PFSK-1 (cell line): ENCODE data around the gene PEX10.

ENCODE experiments used
- FOXP2 ChIP-seq: optimal IDR thresholded peaks from 2 replicates; pipeline ENCODE3; 2011; ENCODE audit warnings: borderline replicate concordance, control low read depth, inconsistent platforms; ENCODE audit not compliant: insufficient read depth; ENCODE audit errors: extremely low read length, extremely low read depth
- POLR2AphosphoS5 ChIP-seq: IDR thresholded peaks from 2 replicates; pipeline ENCODE4 v1.6.1; 2012; ENCODE audit warnings: low read depth, mild to moderate bottlenecking, control low read depth, low read length, moderate library complexity
- SIN3A ChIP-seq: IDR thresholded peaks from 2 replicates; pipeline ENCODE4 v1.6.1; 2012; ENCODE audit warnings: mild to moderate bottlenecking, low read length, moderate library complexity, borderline replicate concordance; ENCODE audit not compliant: insufficient read depth
- TAF1 ChIP-seq: IDR thresholded peaks from 2 replicates; pipeline ENCODE4 v1.6.1; 2012; ENCODE audit warnings: low read length, control low read depth, borderline replicate concordance; ENCODE audit not compliant: insufficient read depth
- TF ChIP-seq, protein P1 (sequence below), 2 experiments: IDR thresholded peaks; 2 replicates each; pipeline versions ENCODE4 v1.6.1 to v1.8.0; 2011 to 2012; ENCODE audit warnings: low read depth in 2 of 2, low read length in 2 of 2, control low read depth in 1 of 2, inconsistent platforms in 1 of 2, mild to moderate bottlenecking in 1 of 2, moderate library complexity in 1 of 2; ENCODE audit not compliant: insufficient read depth in 1 of 2

DNA sequence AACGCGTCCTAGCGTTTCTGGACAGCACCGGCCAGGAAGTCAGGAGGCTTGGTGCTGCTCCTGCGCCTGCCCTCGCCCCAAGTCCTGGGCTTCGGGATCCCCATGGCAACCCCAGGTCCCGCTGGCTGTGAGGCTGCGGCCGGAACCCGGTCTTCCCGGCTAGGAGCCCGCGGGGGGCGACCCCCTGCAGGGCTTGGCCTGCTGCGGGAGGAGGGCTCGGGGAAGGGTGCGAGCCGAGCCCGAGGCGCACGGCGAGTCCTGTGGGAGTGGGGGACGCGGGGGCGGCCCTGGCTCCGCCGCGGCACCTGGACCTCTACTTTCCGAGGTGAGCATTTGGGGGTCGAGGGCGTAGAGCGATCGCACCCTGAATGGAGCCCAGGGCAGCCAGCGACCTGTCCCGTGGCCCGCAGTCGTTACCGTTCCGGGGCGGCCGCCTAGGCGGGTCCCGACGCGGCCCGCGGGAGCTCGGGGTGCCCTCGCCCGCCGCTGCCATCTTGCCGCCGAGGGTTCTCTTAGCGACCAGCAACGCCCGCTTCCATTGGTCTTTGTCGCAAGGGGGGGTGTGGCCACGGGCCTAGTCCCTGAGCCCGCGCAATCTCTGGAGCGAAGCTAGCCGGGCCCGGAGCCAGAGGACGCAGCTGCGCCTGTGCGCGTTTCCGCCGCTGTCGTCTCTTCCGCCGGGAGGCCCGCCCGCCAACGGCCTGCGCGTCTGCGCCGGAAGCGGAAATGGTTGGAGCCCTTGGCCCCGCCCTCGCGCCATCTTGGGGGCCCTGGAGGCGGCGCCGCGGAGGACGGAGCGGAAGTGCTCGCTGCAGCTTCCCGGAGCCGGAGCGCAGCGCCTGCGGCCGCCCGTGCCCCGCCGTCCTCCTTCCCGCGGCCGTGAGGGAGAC lies 21.1 kb downstream of the PEX10 start, which contains the start of the genes MORN1 and RER1:
- TF ChIP-seq POLR2AphosphoS5 = peak; percentile 84
- peak; percentile 57 for TF ChIP-seq TAF1
- peak; percentile 20; the same call in 1 of the 2 replicates for TF ChIP-seq SIN3A
- TF ChIP-seq, protein P1, sequence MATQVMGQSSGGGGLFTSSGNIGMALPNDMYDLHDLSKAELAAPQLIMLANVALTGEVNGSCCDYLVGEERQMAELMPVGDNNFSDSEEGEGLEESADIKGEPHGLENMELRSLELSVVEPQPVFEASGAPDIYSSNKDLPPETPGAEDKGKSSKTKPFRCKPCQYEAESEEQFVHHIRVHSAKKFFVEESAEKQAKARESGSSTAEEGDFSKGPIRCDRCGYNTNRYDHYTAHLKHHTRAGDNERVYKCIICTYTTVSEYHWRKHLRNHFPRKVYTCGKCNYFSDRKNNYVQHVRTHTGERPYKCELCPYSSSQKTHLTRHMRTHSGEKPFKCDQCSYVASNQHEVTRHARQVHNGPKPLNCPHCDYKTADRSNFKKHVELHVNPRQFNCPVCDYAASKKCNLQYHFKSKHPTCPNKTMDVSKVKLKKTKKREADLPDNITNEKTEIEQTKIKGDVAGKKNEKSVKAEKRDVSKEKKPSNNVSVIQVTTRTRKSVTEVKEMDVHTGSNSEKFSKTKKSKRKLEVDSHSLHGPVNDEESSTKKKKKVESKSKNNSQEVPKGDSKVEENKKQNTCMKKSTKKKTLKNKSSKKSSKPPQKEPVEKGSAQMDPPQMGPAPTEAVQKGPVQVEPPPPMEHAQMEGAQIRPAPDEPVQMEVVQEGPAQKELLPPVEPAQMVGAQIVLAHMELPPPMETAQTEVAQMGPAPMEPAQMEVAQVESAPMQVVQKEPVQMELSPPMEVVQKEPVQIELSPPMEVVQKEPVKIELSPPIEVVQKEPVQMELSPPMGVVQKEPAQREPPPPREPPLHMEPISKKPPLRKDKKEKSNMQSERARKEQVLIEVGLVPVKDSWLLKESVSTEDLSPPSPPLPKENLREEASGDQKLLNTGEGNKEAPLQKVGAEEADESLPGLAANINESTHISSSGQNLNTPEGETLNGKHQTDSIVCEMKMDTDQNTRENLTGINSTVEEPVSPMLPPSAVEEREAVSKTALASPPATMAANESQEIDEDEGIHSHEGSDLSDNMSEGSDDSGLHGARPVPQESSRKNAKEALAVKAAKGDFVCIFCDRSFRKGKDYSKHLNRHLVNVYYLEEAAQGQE (IDR thresholded peaks at IDR 0.05; ENCODE audit: insufficient read depth in 1 of 2, low read depth in 2 of 2, low read length in 2 of 2) = 0 out of 4 replicates have a peak, but pooled peaks of 1 of the 2 experiments have one; percentile 17
- TF ChIP-seq FOXP2 = peak; percentile 74
